Posterior cingulate gyrus (tissue), 11 donors: Measurements from ENCODE around the gene PLA2G3.
"Not testable (repeated sequence)": the region's sequence is repeated elsewhere in the genome, so short reads cannot be mapped to it uniquely, and the experiment has no call there.

Experiments
- DNase-seq, 10 donors: peaks; one replicate each; pipeline versions ENCODE4 v3.0.0 to v3.0.0-alpha.2; 2020 to 2021; ENCODE audit warnings: mixed read lengths in 3 of 10
- intact Hi-C: fragments of 100-400 bp; cut with DNase I; formaldehyde crosslinking; loops from one replicate; pipeline ENCODE4 v1.15.1; 2023

Gene PLA2G3

GRCh38 chr22:31125521-31126117 lies 14.7 kb downstream of the PLA2G3 start:
- intact Hi-C loops: no loop called here
- DNase-seq: peak in 2 of 10 donors; percentile 73 to 79

- intact Hi-C loops: no loop called here
- peak in 2 of 10 donors; percentile 66 to 84 for DNase-seq
Measured at GRCh38 chr22:31124811-31125465, 15.4 kb downstream of the PLA2G3 start.

- DNase-seq: peak in 3 of 10 donors; percentile 60 to 72 (median 61)
- intact Hi-C loops: no loop called here
Measured at GRCh38 chr22:31124290-31124689, 16.0 kb downstream of the PLA2G3 start.

- intact Hi-C loops: no loop called here
- peak in 1 of 10 donors; percentile 55 for DNase-seq
Measured at GRCh38 chr22:31123292-31123602, 17.1 kb downstream of the PLA2G3 start.

GRCh38 chr22:31122532-31123291 lies 17.6 kb downstream of the PLA2G3 start, which contains the start of gene INPP5J:
INPP5J (plus strand) TSS chr22:31122966; CDS start chr22:31123015, 49 bp downstream.
- DNase-seq: peak in 8 of 10 donors; percentile 48 to 95 (median 66)
- intact Hi-C loops: no loop called here

- intact Hi-C loops: no loop called here
- peak in 1 of 10 donors; percentile 55 for DNase-seq
Measured at GRCh38 chr22:31122196-31122531, 18.1 kb downstream of the PLA2G3 start.

GRCh38 chr22:31121403-31121802 lies 18.9 kb downstream of the PLA2G3 start:
- intact Hi-C loops: no loop called here
- DNase-seq: peak in 1 of 10 donors; percentile 8

- intact Hi-C loops: no loop called here
- DNase-seq: peak in 2 of 10 donors; percentile 39 to 41
Measured at GRCh38 chr22:31120642-31121041, 19.7 kb downstream of the PLA2G3 start.

GRCh38 chr22:31120230-31120629 lies 20.1 kb downstream of the PLA2G3 start:
- intact Hi-C loops: no loop called here
- peak in 3 of 10 donors; percentile 15 to 55 (median 52) for DNase-seq

GRCh38 chr22:31119026-31119717 lies 21.1 kb downstream of the PLA2G3 start:
- intact Hi-C loops: no loop called here
- peak in 3 of 10 donors; percentile 31 to 55 (median 53) for DNase-seq

- peak in 1 of 10 donors; percentile 54 for DNase-seq
- intact Hi-C loops: no loop called here
Measured at GRCh38 chr22:31118046-31118820, 22.1 kb downstream of the PLA2G3 start.

- peak in 1 of 10 donors; percentile 51 for DNase-seq
- intact Hi-C loops: not testable (repeated sequence)
Measured at GRCh38 chr22:31112547-31113091, 27.7 kb downstream of the PLA2G3 start.

- intact Hi-C loops: loop anchor here (5.0 kb wide), 2 partner anchors 39 to 164 kb away; no protein-coding TSS in a partner anchor
- DNase-seq: no peak
Measured at GRCh38 chr22:31107894-31108218, 32.5 kb downstream of the PLA2G3 start.

- DNase-seq: peak; percentile 82 to 99 (median 94)
- intact Hi-C loops: loop anchor here (5.0 kb wide), 2 partner anchors 40 to 165 kb away; no protein-coding TSS in a partner anchor
Measured at GRCh38 chr22:31107178-31107893, 33.0 kb downstream of the PLA2G3 start, which contains the start of gene SELENOM. SELENOM (minus strand) TSS chr22:31107568; CDS start chr22:31107505, 63 bp downstream.

GRCh38 chr22:31106731-31107177 lies 33.6 kb downstream of the PLA2G3 start:
- peak in 2 of 10 donors; percentile 66 to 68 for DNase-seq
- intact Hi-C loops: loop anchor here (5.0 kb wide), 2 partner anchors 41 to 166 kb away; no protein-coding TSS in a partner anchor

- intact Hi-C loops: loop anchor here (5.0 kb wide), 2 partner anchors 41 to 166 kb away; no protein-coding TSS in a partner anchor
- peak in 3 of 10 donors; percentile 65 to 70 (median 67) for DNase-seq
Measured at GRCh38 chr22:31106001-31106571, 34.2 kb downstream of the PLA2G3 start.

- intact Hi-C loops: loop anchor here (5.0 kb wide), 2 partner anchors 42 to 167 kb away; no protein-coding TSS in a partner anchor
Measured at GRCh38 chr22:31105282-31105929, 34.9 kb downstream of the PLA2G3 start.

GRCh38 chr22:31104869-31105268 lies 35.4 kb downstream of the PLA2G3 start:
- peak in 2 of 10 donors; percentile 66 to 73 for DNase-seq
- intact Hi-C loops: loop anchor here (5.0 kb wide), 2 partner anchors 42 to 167 kb away; no protein-coding TSS in a partner anchor

More at GRCh38 chr22:31105282-31105929, 34.9 kb downstream of the PLA2G3 start:
- DNase-seq: peak in 2 of 10 donors; percentile 15 to 27
